Colon (tissue), 2 donors: ENCODE results near the gene SFTPA1.
"Not testable (repeated sequence)": the region's sequence is repeated elsewhere in the genome, so short reads cannot be mapped to it uniquely, and the experiment has no call there.

Source experiments
- FAIRE-seq: peaks from 2 replicates; lab custom pipeline; 2012; peaks lifted over from hg19 to GRCh38; lab: Jason Lieb, UNC
- donor health status: control.
- donor health status: control.

SFTPA1 gene

DNA sequence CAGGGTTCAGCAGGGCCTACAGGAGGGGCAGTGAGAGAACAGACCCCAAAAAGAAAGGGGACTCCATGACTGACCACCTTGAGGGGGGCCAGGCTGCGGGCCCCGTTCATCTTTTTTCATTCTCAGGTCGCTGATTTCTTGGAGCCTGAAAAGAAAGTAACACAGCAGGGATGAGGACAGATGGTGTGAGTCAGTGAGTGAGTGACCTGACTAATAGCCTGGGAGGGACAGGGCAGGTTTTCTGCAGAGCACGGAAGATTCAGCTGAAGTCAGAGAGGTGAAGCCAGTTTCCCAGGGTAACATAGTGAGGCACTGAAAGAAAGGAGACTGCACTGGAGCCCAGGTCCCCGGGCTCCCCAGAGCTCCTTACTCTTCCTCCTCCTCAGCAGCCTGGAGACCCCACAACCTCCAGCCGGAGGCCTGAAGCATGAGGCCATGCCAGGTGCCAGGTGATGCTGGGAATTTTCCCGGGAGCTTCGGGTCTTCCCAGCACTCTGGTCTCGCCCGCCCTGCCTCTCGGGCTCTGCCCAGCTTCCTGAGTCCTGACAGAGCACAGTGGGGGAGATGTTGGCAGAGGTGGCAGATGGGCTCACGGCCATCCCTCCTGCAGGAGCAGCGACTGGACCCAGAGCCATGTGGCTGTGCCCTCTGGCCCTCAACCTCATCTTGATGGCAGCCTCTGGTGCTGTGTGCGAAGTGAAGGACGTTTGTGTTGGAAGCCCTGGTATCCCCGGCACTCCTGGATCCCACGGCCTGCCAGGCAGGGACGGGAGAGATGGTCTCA lies 646 bp downstream of the SFTPA1 start:
- not testable (repeated sequence) for FAIRE-seq

- no peak for FAIRE-seq
Observed at GRCh38 chr10:79615577-79615976, 4.8 kb downstream of the SFTPA1 start.

GRCh38 chr10:79616164-79616563 lies 5.4 kb downstream of the SFTPA1 start:
- no peak for FAIRE-seq

- FAIRE-seq: not testable (repeated sequence)
Observed at GRCh38 chr10:79623663-79624062, 12.9 kb downstream of the SFTPA1 start.

DNA sequence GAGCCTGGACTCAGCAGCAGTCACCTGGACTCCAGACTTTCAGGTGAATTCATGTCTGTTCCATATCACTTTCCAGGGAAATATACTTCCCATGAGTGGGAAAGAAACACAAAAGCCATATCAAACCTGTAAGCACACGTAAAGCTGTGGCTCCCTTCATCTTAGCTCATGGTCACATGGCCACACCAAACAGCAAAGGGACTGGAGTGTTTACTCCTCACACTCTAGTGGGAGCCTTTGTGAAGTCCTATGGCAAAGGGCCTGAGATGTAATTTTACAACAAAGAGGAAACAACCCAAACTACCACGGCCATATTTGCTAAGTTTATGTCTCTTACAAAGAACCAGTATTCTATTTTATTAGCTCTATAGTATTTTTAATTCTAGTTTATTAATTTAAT lies 16.3 kb downstream of the SFTPA1 start:
- FAIRE-seq: no peak

DNA sequence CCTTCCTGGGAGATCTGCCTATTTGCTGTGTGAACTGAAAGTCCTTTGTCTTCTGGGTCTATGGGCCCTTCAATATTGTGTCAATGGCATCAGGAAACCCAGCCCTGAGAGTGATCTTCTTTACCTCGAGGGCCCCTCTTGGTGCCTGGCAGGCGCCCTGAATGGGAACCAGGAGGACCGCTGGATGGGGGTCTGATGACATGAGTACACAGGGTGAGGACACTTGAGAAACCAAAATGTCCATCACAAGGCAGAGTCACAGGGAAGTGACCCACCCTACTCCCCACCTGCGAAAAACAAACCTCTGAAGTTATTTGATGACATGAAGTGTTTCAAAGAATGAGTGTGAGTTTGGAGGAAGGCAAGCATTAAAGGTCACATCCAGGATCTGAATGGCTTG lies 17.3 kb downstream of the SFTPA1 start:
- FAIRE-seq: no peak

GRCh38 chr10:79628988-79629954 lies 18.5 kb downstream of the SFTPA1 start:
- FAIRE-seq: no peak

- FAIRE-seq: no peak
Observed at GRCh38 chr10:79629955-79630327, 19.2 kb downstream of the SFTPA1 start.

DNA sequence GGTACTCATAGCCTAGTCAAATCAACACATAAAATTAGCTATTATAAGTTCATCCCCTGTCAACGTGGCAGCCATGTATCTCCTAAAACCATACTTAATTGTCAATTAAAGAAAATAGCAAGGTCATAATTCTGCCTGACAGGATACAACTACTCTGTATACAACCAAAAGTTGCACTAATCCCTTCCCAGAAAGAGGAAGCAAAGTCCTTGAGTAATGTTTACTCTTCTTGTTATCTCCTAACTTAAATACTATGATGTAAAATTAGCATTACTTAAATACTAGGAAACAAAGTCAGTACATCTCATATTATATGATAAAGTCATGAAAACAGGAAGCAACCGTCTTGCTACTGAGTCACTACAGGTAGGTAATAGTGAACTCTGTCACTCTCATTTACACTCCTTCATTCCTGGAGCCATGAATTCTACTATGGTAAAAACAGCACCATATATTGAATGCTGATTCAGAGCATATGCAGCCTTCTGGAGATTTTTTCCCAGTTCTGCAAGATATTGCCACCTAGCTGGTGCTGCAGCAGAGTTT lies 26.0 kb downstream of the SFTPA1 start:
- FAIRE-seq: not testable (repeated sequence)

DNA sequence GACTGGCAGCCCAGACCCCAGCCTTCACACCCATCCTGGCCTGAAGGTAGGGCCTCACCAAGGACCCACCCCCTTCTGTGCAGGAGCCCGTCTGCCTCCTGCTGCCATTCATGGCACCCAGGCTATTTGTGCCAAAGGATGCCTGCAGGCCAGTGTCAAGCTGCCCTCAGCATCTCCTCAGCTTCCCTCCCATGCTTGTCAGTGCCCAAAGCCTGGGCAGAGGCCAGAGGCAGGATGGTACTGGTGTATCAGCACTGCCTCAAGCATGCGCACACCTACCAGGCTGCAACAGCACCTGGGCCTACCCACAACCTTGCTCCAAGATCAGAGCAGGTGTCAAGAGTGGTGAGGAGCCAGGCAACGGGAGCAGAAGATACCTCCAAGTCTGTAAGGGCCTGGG lies 27.6 kb downstream of the SFTPA1 start:
- no peak for FAIRE-seq

- FAIRE-seq: not testable (repeated sequence)
Observed at GRCh38 chr10:79652695-79653094, 42.0 kb downstream of the SFTPA1 start.

DNA sequence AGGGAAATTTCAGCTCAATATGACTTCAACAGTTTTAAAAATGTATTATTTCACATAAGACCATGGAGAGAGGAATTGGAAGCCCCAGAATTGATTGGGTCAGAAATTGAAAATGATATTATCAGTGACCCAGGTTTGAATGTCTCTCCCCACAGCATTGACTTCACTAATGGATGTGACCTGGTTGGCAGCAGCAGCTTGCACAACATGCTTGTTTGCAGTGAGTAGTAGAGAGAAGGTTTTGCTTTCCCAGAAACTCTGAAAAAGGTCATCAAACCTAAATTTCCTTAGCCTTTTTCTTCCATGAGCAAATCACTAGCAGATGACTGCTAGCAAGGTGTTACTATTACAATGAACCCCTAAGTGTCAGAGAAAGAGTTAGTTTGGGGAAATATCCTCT lies 52.5 kb downstream of the SFTPA1 start:
- not testable (repeated sequence) for FAIRE-seq

- not testable (repeated sequence) for FAIRE-seq
Observed at GRCh38 chr10:79664686-79665085, 53.9 kb downstream of the SFTPA1 start.
